ENCODE measurements around the gene CITED2.

- TF ChIP-seq CTCF (conservative IDR thresholded peaks at IDR 0.05; ENCODE audit: low read length) (no peak), EZH2phosphoT487 (IDR thresholded peaks at IDR 0.05; ENCODE audit: borderline replicate concordance) (no peak)
These were observed 28.5 kb upstream of the CITED2 start for GRCh38 chr6:139402876-139403386.

All from Loucy (cell line).